Stimulated activated CD8-positive, alpha-beta memory T cell treated with anti-CD3 and anti-CD28 coated beads, Interleukin-12 subunit alpha, Interleukin-12 subunit beta, amount 100 ng/mL, for 4 hours (primary cell): ENCODE measurements around the gene ZNF575.
"Not testable (repeated sequence)": the region's sequence is repeated elsewhere in the genome, so short reads cannot be mapped to it uniquely, and the experiment has no call there.

ENCODE experiments used
- DNase-seq: peaks from one replicate; pipeline ENCODE4 v3.0.0-alpha.2; 2020; ENCODE audit warnings: low read depth

Gene ZNF575

DNA sequence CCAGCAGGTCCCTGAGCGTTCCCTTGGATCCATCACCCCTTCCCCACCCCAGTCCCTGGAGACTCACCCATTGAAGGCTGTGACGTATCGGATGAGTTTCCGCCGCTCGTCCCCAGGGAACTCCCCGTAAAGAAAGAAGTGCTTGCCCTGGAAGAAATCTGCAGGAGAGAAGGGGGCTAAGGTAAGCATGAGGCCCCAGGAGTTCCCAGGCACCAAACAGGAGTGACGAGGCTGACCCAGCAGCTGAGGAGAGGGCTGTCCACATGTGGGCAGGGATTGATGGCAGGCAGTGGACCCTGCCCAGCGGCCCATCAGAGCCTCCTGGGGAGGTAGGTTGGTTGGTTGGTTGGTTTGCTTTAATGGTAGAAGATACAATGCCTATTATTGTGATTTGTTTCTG, 11.1 kb downstream of the ZNF575 start:
- DNase-seq = no peak

DNA sequence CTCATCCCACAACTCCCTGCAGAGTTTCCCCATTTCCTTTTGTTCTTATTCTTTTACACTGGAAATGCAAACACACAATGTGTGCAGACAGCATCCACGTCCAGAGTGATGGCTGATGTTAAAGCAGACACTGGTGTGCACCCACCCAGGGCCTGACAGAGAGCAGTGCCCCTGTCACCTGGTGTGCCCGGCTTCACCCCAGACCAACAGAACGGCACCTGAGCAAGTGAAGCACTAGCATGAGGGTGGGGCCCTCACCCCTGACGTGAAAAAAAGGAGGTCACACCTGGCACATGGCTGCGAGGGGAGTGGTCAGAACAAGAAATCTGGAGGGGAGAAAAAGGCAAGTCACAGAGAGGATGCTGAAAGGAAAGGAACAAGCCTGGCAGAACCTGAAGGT, 12.3 kb downstream of the ZNF575 start:
- DNase-seq = no peak

DNA sequence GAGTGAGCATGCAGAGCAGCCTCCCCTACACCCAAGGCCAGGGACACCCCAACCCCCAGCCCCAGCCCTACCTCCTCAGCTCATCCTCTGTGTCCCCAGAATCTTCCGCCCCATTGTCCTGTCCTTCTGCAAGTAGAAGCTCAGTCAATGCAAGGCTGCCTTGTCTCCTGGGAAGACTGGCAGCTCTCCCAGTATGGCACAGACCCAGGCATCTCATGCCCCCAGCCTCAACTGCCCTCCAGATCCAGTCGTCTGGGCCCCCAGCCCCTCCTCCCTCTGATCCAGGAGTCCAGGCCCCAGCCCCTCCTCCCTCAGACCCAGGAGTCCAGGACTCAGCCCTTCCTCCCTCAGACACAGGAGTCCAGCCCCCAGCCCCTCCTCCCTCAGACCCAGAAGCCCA, 13.0 kb downstream of the ZNF575 start:
- no peak for DNase-seq

DNA sequence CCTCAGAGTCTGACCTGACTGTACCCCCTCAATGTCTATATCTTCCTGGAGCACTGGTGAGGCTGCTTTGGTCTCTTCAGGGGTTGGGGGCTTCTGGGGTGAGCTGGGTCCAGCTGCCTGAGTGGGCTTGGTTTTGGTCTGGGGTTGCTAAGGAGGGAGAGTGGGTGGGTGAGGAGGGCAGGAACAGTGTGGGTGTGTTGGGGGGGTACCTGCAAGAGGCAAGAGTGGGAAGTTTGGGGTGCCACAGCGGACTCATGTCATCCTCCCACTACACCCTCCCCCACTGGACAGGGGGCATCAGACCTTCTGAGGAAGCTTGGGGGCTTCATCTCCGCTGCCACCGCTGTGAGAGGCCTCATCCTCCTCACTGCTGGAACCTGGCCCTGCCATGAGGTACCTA, 13.6 kb downstream of the ZNF575 start:
- no peak for DNase-seq

DNA sequence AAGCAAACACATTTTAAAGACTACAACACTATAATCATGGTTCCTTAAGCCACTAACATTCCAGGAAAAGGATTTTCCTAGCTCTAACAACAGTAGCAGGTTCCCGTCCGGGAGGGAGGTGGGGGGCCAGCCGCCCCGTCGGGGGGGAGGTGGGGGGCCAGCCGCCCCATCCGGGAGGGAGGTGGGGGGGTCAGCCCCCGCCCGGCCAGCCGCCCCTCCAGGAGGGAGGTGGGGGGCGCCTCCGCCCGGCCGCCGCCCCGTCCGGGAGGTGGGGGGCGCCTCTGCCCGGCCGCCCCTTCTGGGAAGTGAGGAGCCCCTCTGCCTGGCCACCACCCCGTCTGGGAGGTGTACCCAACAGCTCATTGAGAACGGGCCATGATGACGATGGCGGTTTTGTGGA, 14.9 kb downstream of the ZNF575 start:
- DNase-seq = not testable (repeated sequence)

DNA sequence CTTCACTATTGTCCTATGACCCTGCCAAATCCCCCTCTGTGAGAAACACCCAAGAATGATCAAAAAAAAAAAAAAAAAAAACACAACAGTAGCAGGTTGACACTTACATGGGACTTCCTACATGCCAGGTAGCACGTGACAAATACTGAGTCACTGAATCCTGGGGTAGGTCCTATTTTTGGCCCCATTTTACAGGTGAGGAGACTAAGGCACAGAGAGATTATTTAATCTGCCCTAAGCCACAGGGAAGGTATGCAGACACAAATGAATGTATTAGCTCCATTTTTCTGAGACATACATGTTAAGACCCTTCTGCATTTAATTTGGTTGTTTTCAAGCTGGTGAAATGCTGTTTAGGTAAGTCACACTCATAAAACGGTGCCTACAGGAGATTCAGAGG, 15.7 kb downstream of the ZNF575 start:
- no peak for DNase-seq

DNA sequence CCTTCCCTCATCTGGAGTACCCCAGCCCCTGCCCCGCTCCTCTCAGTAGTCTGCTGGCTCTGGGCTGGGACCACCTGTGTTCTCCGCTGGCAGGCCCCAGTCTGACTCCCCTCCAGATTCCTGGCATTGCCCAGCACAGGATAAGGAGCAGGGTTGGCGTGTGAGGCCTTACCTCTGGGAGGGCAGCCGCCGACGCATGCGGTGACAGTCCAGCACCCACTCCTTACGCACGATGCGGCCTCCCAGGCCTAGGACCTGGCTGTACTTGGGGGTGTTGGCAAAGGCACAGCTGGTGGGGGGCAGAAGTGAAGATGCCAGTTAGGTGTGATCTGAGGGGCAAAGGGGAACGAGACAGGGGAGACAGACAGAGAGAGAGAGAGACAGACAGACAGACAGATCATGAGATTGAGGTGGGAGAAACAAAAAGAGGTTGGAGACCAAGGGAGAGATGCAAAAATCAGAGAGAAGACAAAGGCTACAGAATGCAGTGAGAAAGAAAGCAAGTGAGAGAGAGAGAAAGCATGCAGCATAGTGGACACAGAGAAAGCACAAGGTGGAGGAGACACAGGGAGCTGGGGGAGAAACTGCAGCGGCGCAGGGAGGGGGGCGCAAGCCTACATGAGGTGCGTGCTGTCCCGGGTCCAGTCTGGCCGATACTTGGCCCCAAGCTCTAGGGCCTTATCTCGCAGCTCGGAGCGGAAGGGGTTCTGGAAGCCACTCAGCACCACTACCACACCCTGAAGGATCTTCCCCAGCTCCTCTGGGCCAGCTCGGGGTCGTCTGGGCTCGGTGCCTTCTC, 18.6 kb downstream of the ZNF575 start:
- no peak for DNase-seq

DNA sequence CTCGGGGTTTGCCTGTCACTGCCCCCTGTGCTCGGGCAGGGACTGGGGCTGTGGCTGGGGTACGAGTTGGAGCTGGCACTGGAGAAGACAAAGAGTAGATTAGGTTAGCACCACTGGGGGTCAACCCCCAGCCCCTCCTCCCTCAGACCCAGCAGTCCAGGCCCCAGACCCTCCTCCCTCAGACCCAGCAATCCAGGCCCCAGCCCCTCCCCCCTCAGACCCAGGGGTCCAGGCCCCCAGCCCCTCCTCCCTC, 19.1 kb downstream of the ZNF575 start:
- DNase-seq = no peak

DNA sequence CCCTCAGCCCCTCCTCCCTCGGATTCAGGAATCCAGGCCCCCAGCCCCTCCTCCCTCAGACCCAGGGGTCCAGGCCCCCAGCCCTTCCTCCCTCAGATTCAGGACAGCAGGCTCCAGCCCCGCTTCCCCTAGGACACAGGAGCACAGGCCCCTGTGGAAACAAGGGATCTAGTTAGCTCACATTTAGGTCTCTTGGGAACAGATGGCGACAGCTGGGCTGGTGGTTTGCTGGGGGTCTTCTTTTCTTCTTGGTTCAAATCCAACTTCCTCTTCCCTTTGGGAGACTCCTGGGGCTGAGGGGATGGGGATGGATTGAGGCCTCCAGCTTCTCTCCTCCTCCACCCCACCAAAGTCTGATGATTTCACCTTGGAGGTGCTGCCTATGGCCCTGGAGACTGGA, 19.6 kb downstream of the ZNF575 start:
- no peak for DNase-seq

DNA sequence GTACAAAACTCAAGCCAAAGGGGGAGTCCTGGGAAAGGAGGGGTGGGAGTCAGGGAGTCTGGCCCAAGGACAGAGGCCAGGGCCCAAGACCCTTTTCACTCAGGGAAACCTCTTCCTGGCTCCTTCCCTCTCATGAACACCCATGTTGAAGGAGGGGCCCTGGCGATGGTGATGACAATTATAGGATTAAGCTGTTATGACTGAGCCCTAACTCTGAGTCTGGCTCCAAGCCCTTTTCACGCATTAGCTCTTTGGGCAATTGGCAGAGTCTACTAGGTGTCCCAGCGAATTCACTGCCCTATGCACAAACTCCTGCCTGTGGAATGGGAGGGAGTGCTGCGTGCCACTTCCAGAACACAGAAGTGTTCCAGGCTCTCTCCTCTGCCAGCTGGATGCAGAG, 20.7 kb downstream of the ZNF575 start:
- no peak for DNase-seq

DNA sequence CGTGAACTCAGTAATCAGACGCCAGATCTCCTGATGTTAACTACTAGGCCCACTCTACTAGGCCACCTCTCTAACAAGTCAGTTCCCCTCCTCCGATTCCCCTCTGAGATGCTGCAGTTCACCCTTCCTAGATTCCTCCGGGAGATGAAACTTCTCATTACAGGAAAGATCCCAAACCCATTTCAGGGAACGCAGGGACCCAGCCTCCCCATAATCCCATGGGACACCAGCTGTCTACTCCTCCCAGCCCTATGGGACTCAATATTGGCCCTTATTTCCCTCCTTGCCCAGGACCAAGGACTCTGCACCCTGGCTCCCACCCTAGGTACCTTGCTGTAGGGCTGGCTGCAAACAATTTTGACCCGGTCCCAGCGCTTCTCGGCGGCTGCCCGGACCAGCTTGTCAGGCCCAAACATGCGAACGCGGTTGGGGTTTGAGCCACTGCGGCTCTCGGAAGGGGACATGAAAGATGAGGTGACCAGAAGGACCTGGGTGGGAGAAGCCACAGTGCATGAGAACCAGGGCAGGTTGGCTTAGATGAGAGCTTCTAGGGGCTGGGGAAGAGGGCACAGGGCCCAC, 21.4 kb downstream of the ZNF575 start:
- no peak for DNase-seq

DNA sequence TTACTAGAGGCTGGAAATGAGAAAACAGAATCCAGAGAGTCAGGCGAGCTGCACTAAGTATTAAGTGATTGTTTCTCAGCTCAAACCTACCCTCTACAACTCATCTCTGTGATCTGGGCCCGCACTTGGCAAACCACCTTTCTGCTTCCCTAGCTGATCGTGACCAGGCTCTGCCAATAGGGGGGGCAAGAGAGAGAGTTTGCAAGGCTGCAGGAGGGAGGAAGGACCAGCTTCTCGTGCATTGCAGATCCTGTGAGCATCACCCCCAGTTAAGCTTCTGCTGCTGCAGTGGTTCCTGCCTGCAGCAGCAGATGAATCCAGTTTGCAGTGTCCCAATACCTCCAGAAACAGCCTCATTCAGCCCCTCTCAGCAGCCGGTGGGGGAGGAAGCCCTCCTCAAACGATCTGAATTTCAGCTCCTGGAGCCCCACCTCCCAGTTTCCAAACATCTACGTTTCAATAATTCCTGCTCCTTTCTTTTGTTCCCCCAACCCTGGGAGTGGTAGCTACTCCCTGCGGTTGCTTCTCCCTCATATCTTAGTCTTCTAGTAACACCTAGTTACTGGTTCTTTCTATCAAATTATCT, 22.3 kb downstream of the ZNF575 start:
- peak; percentile 60 for DNase-seq

DNA sequence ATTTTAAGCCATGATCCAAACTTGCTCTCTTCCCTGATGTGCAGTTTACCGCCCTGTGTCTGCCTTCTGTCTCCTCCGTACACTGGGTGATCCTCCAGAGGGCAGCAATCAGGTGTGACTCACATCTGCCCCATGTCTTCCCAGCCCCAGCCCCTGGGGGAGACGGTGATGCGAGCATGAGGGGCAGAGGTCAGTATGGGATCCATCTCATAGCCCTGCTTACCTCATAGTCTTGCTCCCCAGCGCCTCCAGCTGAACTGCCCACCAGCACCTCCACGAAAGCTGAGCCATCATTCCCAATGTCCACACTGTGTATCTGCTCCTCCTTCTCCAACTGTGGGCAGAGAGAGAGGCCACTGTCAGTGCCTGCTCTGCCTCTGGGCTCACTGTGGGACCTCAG, 27.7 kb downstream of the ZNF575 start:
- no peak for DNase-seq

DNA sequence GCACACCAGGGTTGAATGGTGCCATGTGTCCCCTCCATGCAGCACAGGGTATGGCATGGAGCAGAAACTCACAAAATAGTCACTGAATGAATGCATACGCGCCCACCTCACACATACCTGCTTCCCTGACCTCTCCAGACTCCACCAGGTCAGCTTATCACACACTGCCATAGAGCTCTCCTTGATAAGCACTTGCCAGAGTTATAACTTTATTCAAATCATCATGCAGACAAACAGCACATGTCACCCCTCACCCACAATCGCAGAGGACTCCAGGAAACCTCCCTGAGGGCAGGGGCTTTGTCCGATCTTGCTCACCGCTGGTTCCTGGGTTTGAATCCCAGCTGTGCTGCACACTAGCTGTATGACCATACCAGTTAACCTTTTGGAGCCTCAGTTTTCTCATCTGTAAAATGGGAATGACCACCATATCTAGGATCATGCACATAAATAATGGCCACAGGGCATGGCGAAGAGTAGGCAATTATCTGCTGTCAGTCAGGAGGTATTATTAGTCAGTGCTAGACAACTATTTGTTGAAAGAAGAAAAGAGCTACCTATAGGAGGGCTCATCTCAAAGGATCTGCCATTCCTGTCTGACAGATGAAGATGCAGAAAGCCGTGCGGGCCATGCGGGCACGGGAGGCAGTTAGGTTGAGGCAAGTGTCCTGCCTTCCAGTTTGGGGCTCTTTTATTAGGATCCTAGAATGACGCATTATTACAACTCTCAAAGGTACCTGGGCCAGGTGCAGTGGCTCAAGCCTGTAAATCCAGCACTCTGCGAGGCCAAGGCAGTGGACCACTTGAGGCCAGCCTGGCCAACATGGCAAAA, 28.4 kb downstream of the ZNF575 start:
- no peak for DNase-seq

DNA sequence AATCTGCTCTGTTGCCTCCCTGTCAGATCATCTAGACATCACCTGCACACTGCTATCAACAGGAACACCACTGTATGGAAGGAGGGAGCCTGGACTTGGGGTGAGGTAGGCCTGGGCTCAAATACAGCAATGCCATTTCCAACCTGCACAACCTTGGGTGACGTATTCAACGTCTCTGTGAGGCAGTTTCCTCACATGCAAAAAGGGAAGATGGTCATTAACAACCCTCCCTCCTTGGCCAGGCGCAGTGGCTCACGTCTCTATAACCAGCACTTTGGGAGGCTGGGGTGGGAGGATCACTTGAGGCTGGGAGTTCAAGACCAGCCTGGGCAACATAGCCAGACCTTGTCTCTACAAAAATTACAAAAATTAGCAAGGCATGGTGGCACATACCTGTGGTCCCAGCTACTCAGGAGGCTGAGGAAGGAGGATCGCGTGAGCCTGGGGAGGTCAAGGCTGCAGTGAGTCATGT, 29.3 kb downstream of the ZNF575 start:
- DNase-seq = no peak

DNA sequence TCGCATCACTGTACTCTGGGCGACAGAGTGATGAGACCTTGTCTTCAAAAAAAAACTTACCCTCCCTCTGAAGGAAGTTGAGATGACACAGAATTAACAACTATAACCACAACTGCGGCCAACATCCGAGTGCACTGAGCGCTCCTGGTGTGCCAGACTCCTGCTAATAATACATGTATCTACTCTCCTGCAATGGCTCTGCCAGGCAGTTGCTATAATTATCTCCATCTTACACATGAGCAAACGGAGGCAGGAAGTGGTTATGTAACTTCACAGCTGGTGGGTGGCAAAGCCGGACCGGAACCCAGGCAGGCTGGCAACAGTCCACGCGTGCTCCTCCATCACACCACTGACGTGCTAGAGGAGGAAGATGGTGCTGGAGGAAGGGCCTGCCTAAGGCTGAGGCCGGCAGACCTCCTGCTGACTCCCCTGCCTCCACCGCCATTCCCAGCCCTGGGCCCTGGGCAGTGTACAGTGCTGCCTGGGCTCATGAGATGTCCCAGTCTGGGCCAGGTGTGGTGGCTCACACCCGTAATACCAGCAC, 29.8 kb downstream of the ZNF575 start:
- peak; percentile 71 for DNase-seq

DNA sequence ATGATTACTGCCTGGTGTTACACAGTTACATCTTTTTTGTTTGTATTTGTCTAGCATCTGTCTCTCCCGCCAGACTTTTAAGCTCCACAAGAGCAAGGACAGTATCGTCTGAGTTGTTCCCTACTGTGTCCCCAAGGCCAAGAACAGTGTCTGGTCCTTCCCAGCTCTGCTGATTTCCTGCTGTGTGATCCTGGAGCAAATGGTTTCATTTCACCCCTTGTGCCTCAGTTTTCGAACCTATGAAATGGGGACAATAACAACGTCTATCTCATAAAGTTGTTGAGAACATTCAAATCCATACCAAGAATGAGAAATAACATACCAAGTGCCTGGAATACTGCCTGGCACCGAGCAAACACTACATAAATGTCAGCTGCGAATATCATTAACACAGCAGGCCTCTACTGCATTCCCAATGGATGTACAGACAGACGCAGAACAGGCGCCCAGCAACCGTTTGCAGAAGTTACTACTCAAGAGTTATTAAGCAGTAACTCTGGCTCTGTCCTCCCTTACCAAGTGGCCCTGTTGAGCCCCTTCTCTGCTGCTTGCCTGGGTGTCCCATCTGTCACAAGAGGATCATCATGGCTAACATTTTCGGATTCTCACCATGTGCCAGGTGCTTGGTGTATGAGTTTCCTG, 30.9 kb downstream of the ZNF575 start:
- no peak for DNase-seq

DNA sequence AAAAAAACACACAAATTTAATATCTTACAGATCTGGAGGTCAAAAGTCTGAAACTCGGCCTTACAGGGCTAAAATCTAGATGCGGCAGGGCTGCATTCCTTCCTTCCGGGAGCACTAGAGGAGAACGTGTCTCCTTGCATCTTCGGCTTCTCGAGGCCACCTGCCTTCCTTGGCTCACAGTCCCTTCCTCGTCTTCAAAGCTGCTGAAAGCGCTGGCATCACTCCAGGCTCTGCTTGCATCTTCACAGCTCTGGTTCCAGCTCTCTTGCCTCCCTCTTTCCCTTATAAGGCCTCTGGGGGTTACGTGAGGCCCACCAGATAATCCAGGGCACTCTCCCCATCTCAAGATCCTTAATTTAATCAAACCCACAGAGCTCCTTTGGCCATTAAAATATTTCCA, 31.8 kb downstream of the ZNF575 start:
- DNase-seq = no peak

DNA sequence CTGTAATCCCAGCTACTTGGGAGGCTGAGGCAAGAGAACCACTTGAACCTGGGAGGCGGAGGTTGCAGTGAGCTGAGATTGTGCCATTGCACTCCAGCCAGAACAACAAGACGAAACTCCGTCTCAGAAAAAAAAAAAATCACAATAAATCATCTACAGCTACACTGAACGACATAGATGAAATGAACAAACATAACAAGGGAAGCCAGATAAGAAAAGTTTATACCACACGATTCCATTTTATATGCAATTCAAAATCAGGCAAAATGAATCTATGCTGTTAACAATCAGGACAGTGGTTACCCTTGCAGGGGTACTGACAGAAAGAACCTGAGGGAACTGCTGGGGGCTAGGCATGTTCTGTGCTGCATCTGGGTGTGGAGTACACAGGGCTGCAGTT, 36.7 kb downstream of the ZNF575 start:
- no peak for DNase-seq

DNA sequence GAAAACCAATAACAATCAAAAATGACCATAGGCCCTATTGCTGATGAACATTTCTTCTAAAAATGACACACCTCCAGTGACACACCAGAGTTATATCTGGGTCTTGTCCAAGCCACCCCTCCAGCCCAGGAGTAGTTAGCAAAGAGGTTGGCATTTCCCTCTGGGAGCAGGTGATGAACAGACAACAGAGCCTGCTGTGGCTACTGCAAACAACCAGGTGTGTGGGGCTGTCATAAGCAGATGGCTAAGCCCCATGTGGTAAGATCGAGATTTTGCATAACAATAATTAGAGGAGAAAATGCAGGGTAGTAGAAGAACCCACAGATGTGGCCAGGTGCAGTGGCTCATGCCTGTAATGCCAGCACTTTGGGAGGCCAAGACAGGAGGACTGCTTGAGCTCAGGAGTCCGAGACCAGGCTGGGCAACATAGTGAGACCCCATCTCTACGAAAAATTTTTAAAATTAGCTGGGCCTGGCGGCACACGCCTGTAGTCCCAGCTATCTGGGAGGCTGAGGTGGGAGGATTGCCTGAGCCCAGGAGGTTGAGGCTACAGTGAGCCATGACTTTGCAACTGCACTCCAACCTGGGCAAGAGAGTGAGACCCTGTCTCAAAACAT, 37.3 kb downstream of the ZNF575 start:
- no peak for DNase-seq

DNA sequence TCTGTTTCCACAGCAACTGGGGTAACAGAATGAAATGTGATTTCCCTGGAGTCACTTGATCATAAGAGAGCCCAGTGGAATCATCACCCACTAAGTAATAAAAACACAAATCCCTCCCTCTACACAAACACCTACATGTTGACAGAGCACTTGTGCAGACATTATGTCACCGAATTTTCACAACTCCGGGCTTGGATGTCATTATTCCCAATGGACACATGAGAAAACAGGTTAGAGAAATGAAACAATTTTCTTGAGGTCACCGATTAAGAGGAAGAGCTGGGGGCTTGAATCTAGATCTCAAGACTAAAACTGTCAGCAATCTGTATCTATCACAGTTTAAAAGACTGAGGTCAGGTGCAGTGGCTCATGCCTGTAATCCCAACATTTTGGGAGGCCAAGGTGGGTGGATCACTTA, 39.2 kb downstream of the ZNF575 start:
- no peak for DNase-seq
